SK-N-DZ (cell line): ENCODE data around the gene CLEC7A.
A peak's percentile ranks its signal among the peaks of the same experiment; 100 is the strongest.

Source experiments
- DNase-seq: peaks from one replicate; pipeline ENCODE4 v3.0.0-alpha.2; 2015; ENCODE audit warnings: low spot score

CLEC7A gene

GRCh38 chr12:10142976-10143589 is 13.1 kb upstream of the CLEC7A start:
- DNase-seq, result no peak

DNA sequence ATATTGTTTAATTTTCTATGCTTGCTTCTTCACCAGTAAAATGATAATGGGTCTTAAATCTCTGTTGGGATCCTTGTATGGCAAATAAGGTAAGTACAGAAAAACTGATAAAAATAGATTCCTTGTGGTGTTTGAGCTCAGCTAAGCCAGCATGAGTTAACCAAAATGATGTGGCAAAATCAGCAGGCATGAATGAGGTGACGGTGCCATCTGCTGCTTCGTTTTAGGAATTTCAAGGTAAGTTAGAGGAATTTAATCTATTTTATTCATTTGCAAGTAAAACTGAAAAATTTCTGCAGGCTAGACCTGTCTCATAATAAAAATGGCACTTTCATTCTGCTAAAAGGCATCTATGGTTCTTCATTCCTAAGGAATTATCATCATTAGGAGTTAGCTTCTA is 10.0 kb upstream of the CLEC7A start:
- DNase-seq, result peak; percentile 31

DNA sequence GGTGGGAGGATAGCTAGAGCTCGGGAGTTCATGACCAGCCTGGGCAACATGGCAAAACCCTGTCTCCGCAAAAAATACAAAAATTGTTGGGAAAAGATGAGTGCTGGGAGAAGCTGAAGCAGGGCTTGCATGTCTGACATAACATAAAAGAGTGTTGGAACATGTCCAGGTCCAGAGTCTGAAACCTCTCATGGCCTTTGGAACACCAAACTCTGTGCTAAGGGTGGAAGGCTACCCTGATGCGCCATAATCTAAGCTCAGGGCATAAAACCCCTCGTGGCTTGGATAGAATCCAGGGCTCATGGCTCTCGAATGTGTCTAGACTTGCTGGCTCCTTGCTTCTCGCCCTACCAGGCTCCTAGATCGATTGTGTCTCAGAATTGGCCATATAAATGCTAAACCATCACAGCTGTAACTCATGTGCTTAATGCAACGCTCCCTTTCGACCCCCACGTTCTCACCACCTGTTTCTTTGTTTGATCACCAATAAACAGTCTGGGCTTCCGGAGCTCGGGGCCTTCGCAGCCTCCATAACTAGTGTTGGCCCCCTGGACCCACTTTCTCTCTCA is 6.7 kb upstream of the CLEC7A start:
- no peak for DNase-seq

DNA sequence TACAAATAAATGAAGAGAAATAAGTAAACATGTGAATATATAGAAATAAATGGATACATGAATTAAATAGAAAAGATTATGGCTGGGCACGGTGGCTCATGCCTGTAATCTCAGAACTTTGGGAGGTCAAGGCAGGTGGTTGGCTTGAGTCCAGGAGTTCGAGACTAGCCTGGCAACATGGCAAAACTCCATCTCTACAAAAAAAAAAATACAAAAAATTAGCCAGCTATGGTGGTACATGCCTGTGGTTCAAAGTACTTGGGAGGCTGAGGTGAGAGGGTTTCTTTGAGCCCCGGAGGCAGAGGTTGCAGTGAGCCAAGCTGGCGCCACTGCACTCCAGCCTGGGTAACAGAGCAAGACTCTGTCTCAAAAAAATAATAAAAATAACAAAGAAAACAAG is 5.1 kb upstream of the CLEC7A start:
- no peak for DNase-seq

- no peak for DNase-seq
Observed at GRCh38 chr12:10132850-10133370, 2.9 kb upstream of the CLEC7A start.

DNA sequence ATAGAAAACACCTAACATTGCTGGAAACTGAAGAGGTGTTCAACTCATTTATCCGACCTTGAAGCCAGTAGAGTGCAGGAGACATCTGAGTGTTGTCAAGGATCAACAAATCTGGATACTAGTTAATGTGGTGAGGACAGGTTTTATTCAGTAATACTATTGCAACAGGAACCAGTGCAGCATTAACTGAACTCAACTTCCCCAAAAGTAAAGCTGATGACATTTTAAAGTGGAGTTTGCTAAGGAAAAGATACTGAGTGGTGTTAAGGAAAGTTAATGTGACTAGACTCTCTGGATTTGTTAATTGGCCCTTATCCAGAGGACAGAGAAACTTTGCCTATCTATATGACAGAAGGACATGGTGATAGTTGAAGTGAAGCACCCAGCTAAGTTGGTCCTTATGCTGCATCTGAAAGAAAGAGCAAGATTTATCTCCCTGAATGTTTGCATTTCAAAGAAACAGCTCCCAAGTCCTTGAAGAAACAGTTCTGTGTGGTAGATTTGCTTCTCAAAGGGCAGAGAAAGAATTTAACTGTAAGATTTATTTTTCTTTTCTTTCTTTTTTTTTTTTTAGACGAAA is 1.2 kb upstream of the CLEC7A start:
- no peak for DNase-seq

DNA sequence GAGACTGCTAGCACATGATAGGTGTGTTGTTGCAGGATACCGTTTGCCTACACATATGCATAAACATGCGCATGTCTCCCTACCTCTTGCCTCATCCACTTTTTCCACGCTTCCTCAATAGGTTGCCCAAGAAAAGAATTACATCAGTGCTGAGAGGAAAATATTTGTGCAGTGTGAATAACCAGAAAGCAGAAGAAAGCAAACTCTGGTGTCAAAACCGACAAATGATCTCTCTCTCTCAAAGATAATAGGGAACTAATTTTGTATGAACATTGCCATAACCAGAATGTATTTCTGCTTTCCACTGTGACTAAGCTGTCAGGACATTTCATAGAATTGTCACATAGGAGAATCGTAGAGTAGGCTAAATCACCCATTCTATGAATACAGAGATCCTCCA is 1.3 kb downstream of the CLEC7A start:
- DNase-seq, result no peak

DNA sequence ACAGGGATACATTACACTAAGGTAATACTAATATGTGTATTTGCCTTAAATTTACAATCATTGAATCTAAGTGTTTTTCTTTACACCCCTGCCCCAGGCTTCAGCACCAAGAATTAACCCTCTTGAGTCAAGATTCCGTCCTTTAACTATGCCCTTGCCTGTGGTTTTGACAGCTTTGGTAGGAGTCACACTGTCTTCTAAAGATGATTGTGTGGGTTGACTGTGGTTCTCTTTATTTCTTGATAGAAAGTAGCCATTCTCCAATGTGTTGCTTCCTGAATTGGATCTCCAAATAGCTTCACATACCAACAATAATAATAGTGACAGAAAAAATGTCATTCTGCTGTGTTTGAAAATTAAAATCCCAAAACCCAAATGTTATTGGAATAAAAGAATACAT is 3.6 kb downstream of the CLEC7A start:
- no peak for DNase-seq

DNA sequence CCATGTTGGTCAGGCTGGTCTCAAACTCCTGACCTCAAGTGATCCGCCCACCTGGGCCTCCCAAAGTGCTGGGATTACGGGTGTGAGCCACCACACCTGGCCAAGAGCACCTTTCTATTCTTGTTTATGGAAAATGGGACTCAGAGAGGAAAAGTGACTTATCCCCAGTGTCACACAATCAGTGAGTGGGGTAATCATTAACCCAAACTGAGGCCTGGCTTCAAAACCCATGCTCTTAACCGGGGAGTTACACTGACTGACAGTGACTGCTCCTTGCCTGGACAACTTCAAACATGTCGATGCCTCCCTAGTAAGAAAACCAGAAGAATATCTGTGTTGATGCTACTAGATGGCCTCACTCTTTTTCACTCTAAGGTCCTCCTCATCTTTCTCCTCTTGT is 7.3 kb downstream of the CLEC7A start:
- no peak for DNase-seq

DNA sequence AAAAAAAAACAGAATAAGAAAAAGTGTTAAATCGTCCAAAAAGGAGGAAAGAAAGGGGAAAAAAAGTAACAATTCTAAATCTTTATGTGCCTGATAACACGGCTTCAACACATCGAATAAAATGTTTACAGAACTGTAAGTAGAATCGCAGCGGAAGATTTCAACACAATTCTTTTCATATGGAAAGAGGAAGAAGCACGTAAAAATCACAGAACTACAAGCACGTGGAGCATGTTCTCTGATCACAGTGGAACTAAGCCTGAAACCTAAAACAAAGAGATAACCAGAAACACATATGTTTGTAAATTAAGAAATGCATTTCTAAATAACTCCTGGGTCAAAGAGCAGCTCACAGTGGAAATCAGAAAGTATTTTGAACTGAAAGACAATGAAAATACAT is 8.7 kb downstream of the CLEC7A start:
- no peak for DNase-seq

DNA sequence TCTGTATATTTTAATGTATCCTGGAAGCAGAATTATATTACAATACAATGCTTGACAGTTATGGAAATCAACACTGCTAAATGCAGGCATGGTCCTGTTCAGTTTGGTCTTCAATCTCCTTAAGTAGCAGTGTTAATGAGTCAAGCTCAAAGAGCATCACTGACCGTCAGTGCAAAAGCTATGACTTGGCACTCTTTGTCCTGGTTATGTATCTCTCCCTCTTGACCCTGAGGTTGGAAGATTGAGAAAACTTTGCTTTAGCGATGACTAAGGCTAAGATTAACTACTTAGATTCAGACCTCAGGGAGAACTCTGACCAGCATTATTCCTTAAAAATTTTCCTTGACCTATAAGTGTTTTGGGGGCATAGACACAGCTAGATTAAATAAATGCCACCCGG is 10.9 kb downstream of the CLEC7A start:
- no peak for DNase-seq

GRCh38 chr12:10115890-10116289 is 14.1 kb downstream of the CLEC7A start:
- DNase-seq, result no peak

DNA sequence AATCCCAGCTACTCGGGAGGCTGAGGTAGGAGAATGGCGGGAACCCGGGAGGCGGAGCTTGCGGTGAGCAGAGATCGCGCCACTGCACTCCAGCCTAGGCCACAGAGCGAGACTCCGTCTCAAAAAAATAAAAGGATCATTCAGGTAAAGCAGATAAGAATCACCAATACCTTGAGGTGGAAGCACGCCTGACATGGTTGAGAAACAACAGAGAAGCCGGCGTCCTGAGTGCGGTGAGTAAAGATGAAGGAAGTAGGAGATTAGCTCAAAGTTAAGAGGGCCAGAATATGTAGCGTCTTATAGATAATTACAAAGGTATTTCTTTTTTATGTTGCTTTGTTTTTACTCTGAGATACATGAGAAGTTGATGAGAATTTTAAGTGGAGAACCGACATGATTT is 14.7 kb downstream of the CLEC7A start:
- DNase-seq, result no peak

GRCh38 chr12:10113920-10114319 is 16.1 kb downstream of the CLEC7A start:
- DNase-seq, result no peak

GRCh38 chr12:10113075-10113474 is 16.9 kb downstream of the CLEC7A start:
- no peak for DNase-seq

- no peak for DNase-seq
Observed at GRCh38 chr12:10111451-10111850, 18.5 kb downstream of the CLEC7A start.

- no peak for DNase-seq
Observed at GRCh38 chr12:10110256-10110844, 19.6 kb downstream of the CLEC7A start.

- no peak for DNase-seq
Observed at GRCh38 chr12:10102322-10102721, 27.7 kb downstream of the CLEC7A start.

GRCh38 chr12:10101648-10102220 is 28.3 kb downstream of the CLEC7A start:
- DNase-seq, result no peak

DNA sequence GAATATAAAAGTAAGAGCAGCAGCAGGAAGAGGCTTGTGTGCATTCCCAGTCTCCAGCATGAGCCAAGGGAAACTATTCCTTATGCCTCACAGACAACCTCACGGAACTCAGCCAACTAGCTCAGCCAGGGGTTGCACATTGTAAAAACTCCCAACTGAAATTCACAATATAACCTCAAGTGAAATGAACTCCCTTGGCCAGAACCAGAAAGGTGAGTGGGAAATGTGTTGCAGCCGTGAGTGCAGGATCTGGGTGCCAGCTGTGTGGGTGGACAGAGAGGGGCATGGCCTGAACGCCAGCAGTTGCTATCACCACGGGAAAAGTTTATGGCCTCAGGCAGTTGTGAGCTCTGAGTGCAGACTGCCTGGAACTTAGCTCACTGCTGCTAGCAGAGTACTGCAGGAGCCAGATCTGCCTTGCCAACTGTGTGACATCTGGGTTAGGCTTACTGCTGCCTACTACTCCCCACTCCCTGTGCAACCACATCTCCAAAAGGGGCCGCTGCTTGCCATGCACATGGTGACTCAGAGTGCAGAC is 28.9 kb downstream of the CLEC7A start:
- no peak for DNase-seq

DNA sequence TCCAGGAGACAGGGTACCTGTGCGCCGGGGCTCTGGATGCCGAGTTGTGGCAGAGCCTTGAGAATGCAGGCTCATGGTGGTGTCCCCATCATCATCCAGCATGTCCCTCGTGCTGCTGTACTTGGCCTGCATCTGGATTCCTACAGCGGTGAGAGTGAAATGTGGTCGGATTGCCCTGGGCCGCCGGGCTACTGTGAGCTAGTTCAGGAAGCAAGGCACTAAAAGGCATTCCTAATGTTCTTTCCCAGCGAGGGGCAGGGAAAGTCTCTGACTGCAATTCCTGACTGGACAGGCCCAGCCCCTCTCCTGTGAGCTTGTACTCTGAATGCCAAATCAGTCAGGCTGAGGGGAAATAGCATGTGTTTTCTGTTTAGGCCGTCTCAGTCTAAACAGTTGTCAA is 31.2 kb downstream of the CLEC7A start, which contains the start of gene CLEC1A:
Gene CLEC1A (minus strand): TSS at position 195 of the 400 bp plus-strand sequence. CDS start 63 bp downstream, at position 132.
- DNase-seq, result no peak

- no peak for DNase-seq
Observed at GRCh38 chr12:10097521-10097920, 32.5 kb downstream of the CLEC7A start.
